ENCODE results near the gene LSM10.

DNA sequence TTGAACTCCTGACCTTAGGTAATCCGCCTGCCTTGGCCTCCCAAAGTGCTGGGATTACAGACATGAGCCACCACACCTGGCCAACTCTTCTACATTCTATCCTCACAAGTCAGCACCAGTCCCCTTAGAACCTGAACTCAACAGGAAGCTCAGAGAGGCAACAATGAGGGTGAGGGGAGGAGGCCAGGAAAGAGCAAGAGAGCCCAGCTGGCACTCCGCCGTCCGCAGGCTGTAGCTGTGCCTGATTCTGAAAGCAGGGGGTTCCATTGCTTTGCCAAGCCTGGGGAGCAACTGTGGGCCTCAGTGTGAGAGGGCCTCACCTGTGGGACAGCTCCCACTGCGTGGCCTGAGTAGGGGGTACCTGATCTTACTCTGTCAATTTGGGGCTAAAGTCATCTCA lies 30.6 kb downstream of the LSM10 start:
- TF ChIP-seq FOXM1 (IDR thresholded peaks at IDR 0.05; ENCODE audit: borderline replicate concordance) (no peak), SUZ12 (IDR thresholded peaks at IDR 0.05) (no peak), FOXK2 (IDR thresholded peaks at IDR 0.05) (no peak), LEF1 (IDR thresholded peaks at IDR 0.05; ENCODE audit: borderline replicate concordance) (no peak), BHLHE40 (IDR thresholded peaks at IDR 0.05; ENCODE audit: borderline replicate concordance) (no peak), ZNF384 (IDR thresholded peaks at IDR 0.05) (no peak), ELF4 (IDR thresholded peaks at IDR 0.05) (no peak), ARNT (IDR thresholded peaks at IDR 0.05) (no peak), SP1 (IDR thresholded peaks at IDR 0.05) (no peak), TARDBP (IDR thresholded peaks at IDR 0.05) (no peak)
- TF ChIP-seq, protein P1, sequence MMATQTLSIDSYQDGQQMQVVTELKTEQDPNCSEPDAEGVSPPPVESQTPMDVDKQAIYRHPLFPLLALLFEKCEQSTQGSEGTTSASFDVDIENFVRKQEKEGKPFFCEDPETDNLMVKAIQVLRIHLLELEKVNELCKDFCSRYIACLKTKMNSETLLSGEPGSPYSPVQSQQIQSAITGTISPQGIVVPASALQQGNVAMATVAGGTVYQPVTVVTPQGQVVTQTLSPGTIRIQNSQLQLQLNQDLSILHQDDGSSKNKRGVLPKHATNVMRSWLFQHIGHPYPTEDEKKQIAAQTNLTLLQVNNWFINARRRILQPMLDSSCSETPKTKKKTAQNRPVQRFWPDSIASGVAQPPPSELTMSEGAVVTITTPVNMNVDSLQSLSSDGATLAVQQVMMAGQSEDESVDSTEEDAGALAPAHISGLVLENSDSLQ (IDR thresholded peaks at IDR 0.05): no peak

All from HEK293T (cell line).